ENCODE results near the gene THEMIS.

- TF ChIP-seq CTCF (IDR thresholded peaks at IDR 0.05) = no peak
- no peak for TF ChIP-seq EZH2phosphoT487 (IDR thresholded peaks at IDR 0.05)
- no peak for TF ChIP-seq EZH2 (IDR thresholded peaks at IDR 0.05)
Measured at GRCh38 chr6:127920804-127921203, 19.9 kb upstream of the THEMIS start.
